Measurements from ENCODE around the gene BAG2. TPM values are rescaled to one million over a fixed set of nuclear protein-coding genes. Genes with fewer than 3 reads are reported as not detected.

BAG2 gene
- total RNA-seq, 1 donor from 2014 or later, result 3.2 TPM

- TF ChIP-seq CTCF (conservative IDR thresholded peaks at IDR 0.05), result no peak
- Mint-ChIP-seq H3K27ac (ENCODE audit: unreplicated experiment) (no peak overlapping the region), H3K4me1 (no peaks in the 10 kb centered on the region), H3K9me3 (no peaks in the 10 kb centered on the region), H3K4me3 (no peak overlapping the region), H3K36me3 (ENCODE audit: low read depth) (peaks cover 36% of the 10 kb centered on the region), H3K27me3 (ENCODE audit: low read depth) (no peaks in the 10 kb centered on the region)
- DNase-seq (ENCODE audit: low read depth, low spot score), result no peak
Measured at GRCh38 chr6:57143690-57144089, 28.4 kb upstream of the BAG2 start.

- Mint-ChIP-seq H3K27me3 (ENCODE audit: low read depth) (no peaks in the 10 kb centered on the region), H3K9me3 (no peaks in the 10 kb centered on the region), H3K36me3 (ENCODE audit: low read depth) (peaks cover 21% of the 10 kb centered on the region), H3K4me3 (no peak overlapping the region), H3K27ac (ENCODE audit: unreplicated experiment) (no peak overlapping the region), H3K4me1 (no peaks in the 10 kb centered on the region)
- DNase-seq (ENCODE audit: low read depth, low spot score), result no peak
- TF ChIP-seq CTCF (conservative IDR thresholded peaks at IDR 0.05), result no peak
Measured at GRCh38 chr6:57147401-57147800, 24.7 kb upstream of the BAG2 start.

DNA sequence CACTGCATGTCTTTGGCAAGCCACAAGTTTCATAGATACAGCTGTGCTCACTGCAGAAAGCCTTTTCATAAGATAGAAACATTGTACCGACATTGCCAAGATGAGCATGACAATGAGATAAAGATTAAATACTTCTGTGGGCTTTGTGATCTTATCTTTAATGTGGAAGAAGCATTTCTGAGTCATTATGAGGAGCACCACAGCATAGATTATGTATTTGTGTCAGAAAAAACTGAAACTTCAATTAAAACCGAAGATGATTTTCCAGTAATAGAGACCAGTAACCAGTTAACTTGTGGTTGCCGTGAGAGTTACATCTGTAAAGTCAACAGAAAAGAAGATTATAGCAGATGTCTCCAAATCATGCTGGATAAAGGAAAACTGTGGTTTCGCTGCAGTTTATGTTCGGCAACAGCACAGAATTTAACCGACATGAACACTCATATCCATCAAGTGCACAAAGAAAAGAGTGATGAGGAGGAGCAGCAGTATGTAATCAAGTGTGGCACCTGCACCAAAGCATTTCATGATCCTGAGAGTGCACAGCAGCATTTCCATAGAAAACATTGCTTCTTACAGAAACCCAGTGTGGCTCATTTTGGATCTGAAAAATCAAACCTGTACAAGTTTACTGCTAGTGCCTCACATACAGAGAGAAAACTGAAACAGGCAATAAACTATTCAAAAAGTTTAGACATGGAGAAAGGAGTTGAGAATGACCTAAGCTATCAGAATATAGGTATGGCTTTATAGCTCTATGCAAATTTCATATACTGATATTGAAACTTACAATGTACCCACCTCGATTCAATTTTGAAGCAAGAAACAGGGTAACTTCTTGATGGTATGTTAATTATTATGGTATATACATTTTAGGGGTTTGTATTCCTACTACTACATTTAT is 23.9 kb upstream of the BAG2 start:
- Mint-ChIP-seq H3K27ac (ENCODE audit: unreplicated experiment) (no peak overlapping the region), H3K27me3 (ENCODE audit: low read depth) (no peaks in the 10 kb centered on the region), H3K4me1 (no peaks in the 10 kb centered on the region), H3K36me3 (ENCODE audit: low read depth) (peaks cover 19% of the 10 kb centered on the region), H3K4me3 (no peak overlapping the region), H3K9me3 (no peaks in the 10 kb centered on the region)
- no peak for TF ChIP-seq CTCF (conservative IDR thresholded peaks at IDR 0.05)
- no peak for DNase-seq (ENCODE audit: low read depth, low spot score)

GRCh38 chr6:57158658-57159057 is 13.5 kb upstream of the BAG2 start:
- Mint-ChIP-seq H3K9me3 (no peaks in the 10 kb centered on the region), H3K27ac (ENCODE audit: unreplicated experiment) (no peak overlapping the region), H3K4me3 (no peak overlapping the region), H3K4me1 (no peaks in the 10 kb centered on the region), H3K36me3 (ENCODE audit: low read depth) (peaks cover 12% of the 10 kb centered on the region), H3K27me3 (ENCODE audit: low read depth) (no peaks in the 10 kb centered on the region)
- no peak for DNase-seq (ENCODE audit: low read depth, low spot score)
- no peak for TF ChIP-seq CTCF (conservative IDR thresholded peaks at IDR 0.05)

DNA sequence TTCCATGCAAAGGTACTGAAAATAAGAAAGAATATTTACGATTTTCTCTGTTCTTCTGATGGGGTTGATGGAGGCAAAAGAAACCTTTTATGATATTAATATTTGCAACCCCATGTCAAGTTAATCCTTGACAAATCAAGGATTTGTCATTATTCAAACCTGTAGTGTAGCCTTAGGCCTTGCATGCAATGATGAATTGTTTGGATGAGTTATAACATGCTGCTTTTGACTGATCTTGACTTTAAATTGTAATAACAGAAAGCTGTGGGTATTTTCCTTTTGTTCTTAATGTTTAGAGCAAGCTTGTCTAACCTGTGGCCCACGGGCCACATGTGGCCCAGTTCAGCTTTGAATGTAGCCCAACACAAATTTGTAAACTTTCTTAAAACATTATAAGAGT is 13.0 kb upstream of the BAG2 start:
- Mint-ChIP-seq H3K4me1 (no peaks in the 10 kb centered on the region), H3K9me3 (peaks cover 4% of the 10 kb centered on the region), H3K27me3 (ENCODE audit: low read depth) (no peaks in the 10 kb centered on the region), H3K36me3 (ENCODE audit: low read depth) (peaks cover 16% of the 10 kb centered on the region), H3K4me3 (no peak overlapping the region), H3K27ac (ENCODE audit: unreplicated experiment) (no peak overlapping the region)
- TF ChIP-seq CTCF (conservative IDR thresholded peaks at IDR 0.05), result no peak
- no peak for DNase-seq (ENCODE audit: low read depth, low spot score)
